Measurements from ENCODE around the gene MMP24OS. TPM values are rescaled to one million over a fixed set of nuclear protein-coding genes. Genes with fewer than 3 reads are reported as not detected.

Gene MMP24OS
- total RNA-seq, 1 donor from 2014 or later, result 2.9 TPM

DNA sequence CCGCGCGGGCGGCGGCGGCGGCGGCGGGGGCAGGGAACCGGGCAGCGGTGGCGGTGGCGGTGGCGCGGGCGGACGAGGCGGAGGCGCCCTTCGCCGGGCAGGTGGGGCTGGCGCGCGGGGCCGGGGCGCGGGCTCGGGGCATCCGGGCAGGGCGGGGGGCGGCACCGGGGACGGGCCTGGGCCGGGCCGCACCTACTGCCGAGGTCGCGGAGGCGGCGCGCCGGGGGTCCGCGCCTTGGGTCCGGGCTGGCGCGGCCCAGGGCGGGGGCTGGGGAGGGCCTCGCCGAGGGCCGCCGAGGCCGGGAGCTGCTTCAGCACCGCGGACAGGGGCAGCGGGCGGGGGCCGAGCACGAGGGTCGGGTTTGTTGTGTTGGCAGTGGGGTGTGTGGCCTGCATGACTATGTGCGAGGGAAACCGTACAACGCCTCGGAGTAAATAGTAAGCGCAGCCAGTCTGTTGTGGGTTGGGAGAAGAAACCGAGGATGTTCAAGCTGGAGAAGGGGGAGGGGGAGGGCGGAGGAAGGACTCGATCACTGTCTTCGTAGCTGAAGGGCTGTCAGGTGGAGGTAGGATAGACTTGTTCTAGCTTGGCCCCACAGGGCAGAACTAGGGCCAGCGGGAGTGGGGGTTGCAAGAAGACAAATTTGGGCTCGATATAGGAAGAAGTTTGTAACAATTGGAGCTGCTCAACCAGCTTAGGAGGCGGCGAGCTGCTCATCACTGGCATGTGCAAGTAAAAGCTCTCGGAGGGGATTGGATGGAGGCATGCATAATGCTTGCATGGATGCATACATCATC, 50.8 kb downstream of the MMP24OS start:
- Mint-ChIP-seq H3K36me3 (no peaks in the 10 kb centered on the region), H3K9me3 (no peaks in the 10 kb centered on the region), H3K4me1 (peaks cover 4% of the 10 kb centered on the region), H3K27ac (no peak overlapping the region), H3K27me3 (ENCODE audit: insufficient read depth, low read depth) (peaks cover 27% of the 10 kb centered on the region), H3K4me3 (peak overlapping the region; percentile 87)
- Histone ChIP-seq H3K4me2 (peak overlapping the region; percentile 71), H2AFZ (replicated peaks) (no peak overlapping the region), H3K79me2 (ENCODE audit: low read depth) (no peaks in the 10 kb centered on the region), H3K27me3 (peaks cover 36% of the 10 kb centered on the region), H3K36me3 (no peaks in the 10 kb centered on the region), H4K20me1 (ENCODE audit: low read depth) (peaks cover 11% of the 10 kb centered on the region), H3K9me3 (ENCODE audit: low read depth) (no peaks in the 10 kb centered on the region), H3K4me1 (peaks cover 8% of the 10 kb centered on the region), H3K9ac (no peak overlapping the region), H3F3A (ENCODE audit: low read depth) (peaks cover 13% of the 10 kb centered on the region), H3K4me3 (peak overlapping the region; percentile 33), H3K27ac (no peak overlapping the region)
- peak; percentile 90 for DNase-seq (ENCODE audit: low spot score)
- TF ChIP-seq, protein P1, sequence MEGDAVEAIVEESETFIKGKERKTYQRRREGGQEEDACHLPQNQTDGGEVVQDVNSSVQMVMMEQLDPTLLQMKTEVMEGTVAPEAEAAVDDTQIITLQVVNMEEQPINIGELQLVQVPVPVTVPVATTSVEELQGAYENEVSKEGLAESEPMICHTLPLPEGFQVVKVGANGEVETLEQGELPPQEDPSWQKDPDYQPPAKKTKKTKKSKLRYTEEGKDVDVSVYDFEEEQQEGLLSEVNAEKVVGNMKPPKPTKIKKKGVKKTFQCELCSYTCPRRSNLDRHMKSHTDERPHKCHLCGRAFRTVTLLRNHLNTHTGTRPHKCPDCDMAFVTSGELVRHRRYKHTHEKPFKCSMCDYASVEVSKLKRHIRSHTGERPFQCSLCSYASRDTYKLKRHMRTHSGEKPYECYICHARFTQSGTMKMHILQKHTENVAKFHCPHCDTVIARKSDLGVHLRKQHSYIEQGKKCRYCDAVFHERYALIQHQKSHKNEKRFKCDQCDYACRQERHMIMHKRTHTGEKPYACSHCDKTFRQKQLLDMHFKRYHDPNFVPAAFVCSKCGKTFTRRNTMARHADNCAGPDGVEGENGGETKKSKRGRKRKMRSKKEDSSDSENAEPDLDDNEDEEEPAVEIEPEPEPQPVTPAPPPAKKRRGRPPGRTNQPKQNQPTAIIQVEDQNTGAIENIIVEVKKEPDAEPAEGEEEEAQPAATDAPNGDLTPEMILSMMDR (IDR thresholded peaks at IDR 0.05), result no peak
- TF ChIP-seq EZH2phosphoT487 (IDR thresholded peaks at IDR 0.05), result no peak
- no peak for TF ChIP-seq EZH2 (IDR thresholded peaks at IDR 0.05)

Other genes starting within 250 kb of the MMP24OS start
- 73.0 and 96.4 TPM in 2 replicates for gene TRPC4AP, start 185.3 kb downstream of the MMP24OS start, total RNA-seq (ENCODE audit: low replicate concordance)
- gene EDEM2, start 130.8 kb downstream of the MMP24OS start, total RNA-seq (ENCODE audit: low replicate concordance), result 9.3 and 13.8 TPM in 2 replicates
- gene PROCR, start 106.0 kb downstream of the MMP24OS start, total RNA-seq (ENCODE audit: low replicate concordance), result 3.1 and 4.6 TPM in 2 replicates
- gene MMP24, start 51.4 kb downstream of the MMP24OS start, total RNA-seq (ENCODE audit: low replicate concordance), result 1.4 and 1.9 TPM in 2 replicates
- 47.5 and 71.4 TPM in 2 replicates for gene EIF6, start 6.7 kb upstream of the MMP24OS start, total RNA-seq (ENCODE audit: low replicate concordance)
- not detected in 2 replicates for gene FAM83C, start 14.3 kb upstream of the MMP24OS start, total RNA-seq (ENCODE audit: low replicate concordance)
- 49.4 and 51.6 TPM in 2 replicates for gene UQCC1, start 133.9 kb upstream of the MMP24OS start, total RNA-seq (ENCODE audit: low replicate concordance)
- gene GDF5, start 160.1 kb upstream of the MMP24OS start, total RNA-seq (ENCODE audit: low replicate concordance), result 0.28 and 0.43 TPM in 2 replicates
- 33.0 and 55.4 TPM in 2 replicates for gene CEP250, start 177.5 kb upstream of the MMP24OS start, total RNA-seq (ENCODE audit: low replicate concordance)

Data from neural progenitor cell (in vitro differentiated cells).